ENCODE results near the gene GDF2. TPM values are rescaled to one million over a fixed set of nuclear protein-coding genes. Genes with fewer than 3 reads are reported as not detected.
A peak's percentile ranks its signal among the peaks of the same experiment; 100 is the strongest.

Gene GDF2
- polyA plus RNA-seq, 1 donor = not detected

- no peak for DNase-seq
- H3K27me3 ChIP-seq (ENCODE audit: control insufficient read depth, insufficient read depth, low read length) = no peaks in the 10 kb centered on the region
- no peaks in the 10 kb centered on the region for H3K36me3 ChIP-seq (ENCODE audit: control insufficient read depth, insufficient read depth, low read length)
- no CpG with 5 or more reads among the region's 7 CpGs for WGBS (ENCODE audit: insufficient coverage, low lambda C conversion rate)
- H3K27ac ChIP-seq (ENCODE audit: low read length) = no peak overlapping the region
- H3K4me3 ChIP-seq (ENCODE audit: low read length) = no peak overlapping the region
- no peaks in the 10 kb centered on the region for H3K9me3 ChIP-seq (ENCODE audit: control insufficient read depth, low read depth, low read length)
- peaks cover 8% of the 10 kb centered on the region for H3K4me1 ChIP-seq (ENCODE audit: control insufficient read depth, insufficient read depth, low read length)
Measured at GRCh38 chr10:47331954-47332353, 9.7 kb downstream of the GDF2 start.

GRCh38 chr10:47332371-47332770, 10.1 kb downstream of the GDF2 start:
- H3K4me1 ChIP-seq (ENCODE audit: control insufficient read depth, insufficient read depth, low read length) = peaks cover 8% of the 10 kb centered on the region
- H3K4me3 ChIP-seq (ENCODE audit: low read length) = no peak overlapping the region
- no CpG with 5 or more reads among the region's 3 CpGs for WGBS (ENCODE audit: insufficient coverage, low lambda C conversion rate)
- no peaks in the 10 kb centered on the region for H3K27me3 ChIP-seq (ENCODE audit: control insufficient read depth, insufficient read depth, low read length)
- no peaks in the 10 kb centered on the region for H3K9me3 ChIP-seq (ENCODE audit: control insufficient read depth, low read depth, low read length)
- no peak for DNase-seq
- no peak overlapping the region for H3K27ac ChIP-seq (ENCODE audit: low read length)
- no peaks in the 10 kb centered on the region for H3K36me3 ChIP-seq (ENCODE audit: control insufficient read depth, insufficient read depth, low read length)

- WGBS (ENCODE audit: insufficient coverage, low lambda C conversion rate) = no CpG with 5 or more reads among the region's 3 CpGs
- Histone ChIP-seq H3K9me3 (ENCODE audit: control insufficient read depth, low read depth, low read length) (no peaks in the 10 kb centered on the region), H3K27me3 (ENCODE audit: control insufficient read depth, insufficient read depth, low read length) (no peaks in the 10 kb centered on the region), H3K4me1 (ENCODE audit: control insufficient read depth, insufficient read depth, low read length) (peaks cover 8% of the 10 kb centered on the region), H3K27ac (ENCODE audit: low read length) (no peak overlapping the region), H3K4me3 (ENCODE audit: low read length) (no peak overlapping the region), H3K36me3 (ENCODE audit: control insufficient read depth, insufficient read depth, low read length) (no peaks in the 10 kb centered on the region)
- DNase-seq = no peak
Measured at GRCh38 chr10:47332946-47333345, 10.7 kb downstream of the GDF2 start.

- Histone ChIP-seq H3K27me3 (ENCODE audit: control insufficient read depth, insufficient read depth, low read length) (no peaks in the 10 kb centered on the region), H3K27ac (ENCODE audit: low read length) (no peak overlapping the region), H3K36me3 (ENCODE audit: control insufficient read depth, insufficient read depth, low read length) (no peaks in the 10 kb centered on the region), H3K4me3 (ENCODE audit: low read length) (no peak overlapping the region), H3K9me3 (ENCODE audit: control insufficient read depth, low read depth, low read length) (no peaks in the 10 kb centered on the region), H3K4me1 (ENCODE audit: control insufficient read depth, insufficient read depth, low read length) (peaks cover 8% of the 10 kb centered on the region)
- 83% methylated on average over 2 of the region's 6 CpGs for WGBS (ENCODE audit: insufficient coverage, low lambda C conversion rate)
- DNase-seq = no peak
Measured at GRCh38 chr10:47333532-47333931, 11.3 kb downstream of the GDF2 start.

GRCh38 chr10:47334466-47335295, 12.4 kb downstream of the GDF2 start:
- Histone ChIP-seq H3K27me3 (ENCODE audit: control insufficient read depth, insufficient read depth, low read length) (no peaks in the 10 kb centered on the region), H3K27ac (ENCODE audit: low read length) (no peak overlapping the region), H3K4me1 (ENCODE audit: control insufficient read depth, insufficient read depth, low read length) (peaks cover 8% of the 10 kb centered on the region), H3K9me3 (ENCODE audit: control insufficient read depth, low read depth, low read length) (no peaks in the 10 kb centered on the region), H3K4me3 (ENCODE audit: low read length) (no peak overlapping the region), H3K36me3 (ENCODE audit: control insufficient read depth, insufficient read depth, low read length) (no peaks in the 10 kb centered on the region)
- no peak for DNase-seq
- WGBS (ENCODE audit: insufficient coverage, low lambda C conversion rate) = 100% methylated on average over 2 of the region's 8 CpGs

- Histone ChIP-seq H3K4me1 (ENCODE audit: control insufficient read depth, insufficient read depth, low read length) (peaks cover 1% of the 10 kb centered on the region), H3K27ac (ENCODE audit: low read length) (no peak overlapping the region), H3K4me3 (ENCODE audit: low read length) (no peak overlapping the region), H3K36me3 (ENCODE audit: control insufficient read depth, insufficient read depth, low read length) (no peaks in the 10 kb centered on the region), H3K9me3 (ENCODE audit: control insufficient read depth, low read depth, low read length) (no peaks in the 10 kb centered on the region), H3K27me3 (ENCODE audit: control insufficient read depth, insufficient read depth, low read length) (no peaks in the 10 kb centered on the region)
- no peak for DNase-seq
- WGBS (ENCODE audit: insufficient coverage, low lambda C conversion rate) = 100% methylated on average over 1 of the region's 5 CpGs
Measured at GRCh38 chr10:47335906-47336305, 13.7 kb downstream of the GDF2 start.

GRCh38 chr10:47336387-47337134, 14.3 kb downstream of the GDF2 start:
- Histone ChIP-seq H3K4me1 (ENCODE audit: control insufficient read depth, insufficient read depth, low read length) (no peaks in the 10 kb centered on the region), H3K36me3 (ENCODE audit: control insufficient read depth, insufficient read depth, low read length) (no peaks in the 10 kb centered on the region), H3K9me3 (ENCODE audit: control insufficient read depth, low read depth, low read length) (no peaks in the 10 kb centered on the region), H3K27ac (ENCODE audit: low read length) (no peak overlapping the region), H3K4me3 (ENCODE audit: low read length) (no peak overlapping the region), H3K27me3 (ENCODE audit: control insufficient read depth, insufficient read depth, low read length) (no peaks in the 10 kb centered on the region)
- peak; percentile 22 to 29 for DNase-seq
- WGBS (ENCODE audit: insufficient coverage, low lambda C conversion rate) = 60% methylated on average over 1 of the region's 15 CpGs

- H3K27ac ChIP-seq (ENCODE audit: low read length) = no peak overlapping the region
- no peaks in the 10 kb centered on the region for H3K9me3 ChIP-seq (ENCODE audit: control insufficient read depth, low read depth, low read length)
- H3K27me3 ChIP-seq (ENCODE audit: control insufficient read depth, insufficient read depth, low read length) = no peaks in the 10 kb centered on the region
- H3K4me3 ChIP-seq (ENCODE audit: low read length) = no peak overlapping the region
- no peak for DNase-seq
- H3K4me1 ChIP-seq (ENCODE audit: control insufficient read depth, insufficient read depth, low read length) = no peaks in the 10 kb centered on the region
- WGBS (ENCODE audit: insufficient coverage, low lambda C conversion rate) = no CpG with 5 or more reads among the region's 4 CpGs
- H3K36me3 ChIP-seq (ENCODE audit: control insufficient read depth, insufficient read depth, low read length) = no peaks in the 10 kb centered on the region
Measured at GRCh38 chr10:47337310-47337709, 15.1 kb downstream of the GDF2 start.

GRCh38 chr10:47339186-47339735, 17.0 kb downstream of the GDF2 start:
- no peak overlapping the region for H3K4me3 ChIP-seq (ENCODE audit: low read length)
- H3K27ac ChIP-seq (ENCODE audit: low read length) = no peak overlapping the region
- WGBS (ENCODE audit: insufficient coverage, low lambda C conversion rate) = no CpG with 5 or more reads among the region's 8 CpGs
- H3K4me1 ChIP-seq (ENCODE audit: control insufficient read depth, insufficient read depth, low read length) = no peaks in the 10 kb centered on the region
- H3K9me3 ChIP-seq (ENCODE audit: control insufficient read depth, low read depth, low read length) = no peaks in the 10 kb centered on the region
- H3K36me3 ChIP-seq (ENCODE audit: control insufficient read depth, insufficient read depth, low read length) = no peaks in the 10 kb centered on the region
- H3K27me3 ChIP-seq (ENCODE audit: control insufficient read depth, insufficient read depth, low read length) = no peaks in the 10 kb centered on the region
- DNase-seq = no peak

- no peak overlapping the region for H3K27ac ChIP-seq (ENCODE audit: low read length)
- H3K9me3 ChIP-seq (ENCODE audit: control insufficient read depth, low read depth, low read length) = no peaks in the 10 kb centered on the region
- no peak overlapping the region for H3K4me3 ChIP-seq (ENCODE audit: low read length)
- no peak for DNase-seq
- H3K4me1 ChIP-seq (ENCODE audit: control insufficient read depth, insufficient read depth, low read length) = no peaks in the 10 kb centered on the region
- WGBS (ENCODE audit: insufficient coverage, low lambda C conversion rate) = 80% methylated on average over 4 of the region's 15 CpGs
- H3K27me3 ChIP-seq (ENCODE audit: control insufficient read depth, insufficient read depth, low read length) = no peaks in the 10 kb centered on the region
- H3K36me3 ChIP-seq (ENCODE audit: control insufficient read depth, insufficient read depth, low read length) = no peaks in the 10 kb centered on the region
Measured at GRCh38 chr10:47339759-47340607, 17.7 kb downstream of the GDF2 start.
